Measurements from ENCODE around the gene VWC2. TPM values are rescaled to one million over a fixed set of nuclear protein-coding genes. Genes with fewer than 3 reads are reported as not detected.

Gene VWC2
- total RNA-seq, 1 donor from 2014 or later: not detected

GRCh38 chr7:49876202-49876601 is 102.8 kb downstream of the VWC2 start:
- H3K4me1 Mint-ChIP-seq (ENCODE audit: unreplicated experiment): no peaks in the 10 kb centered on the region
- no peak for DNase-seq (ENCODE audit: extremely low spot score, unreplicated experiment)
- TF ChIP-seq CTCF (IDR thresholded peaks at IDR 0.05): no peak
- no peak overlapping the region for H3K27ac Mint-ChIP-seq (ENCODE audit: unreplicated experiment)
- H3K4me3 Mint-ChIP-seq (ENCODE audit: unreplicated experiment): no peak overlapping the region
- H3K9me3 Mint-ChIP-seq (ENCODE audit: unreplicated experiment): no peaks in the 10 kb centered on the region
- H3K27me3 Mint-ChIP-seq (ENCODE audit: unreplicated experiment): no peaks in the 10 kb centered on the region
- no peaks in the 10 kb centered on the region for H3K36me3 Mint-ChIP-seq (ENCODE audit: unreplicated experiment)

- Mint-ChIP-seq H3K27ac (ENCODE audit: unreplicated experiment) (no peak overlapping the region), H3K9me3 (ENCODE audit: unreplicated experiment) (no peaks in the 10 kb centered on the region), H3K36me3 (ENCODE audit: unreplicated experiment) (no peaks in the 10 kb centered on the region), H3K27me3 (ENCODE audit: unreplicated experiment) (no peaks in the 10 kb centered on the region), H3K4me3 (ENCODE audit: unreplicated experiment) (no peak overlapping the region), H3K4me1 (ENCODE audit: unreplicated experiment) (no peaks in the 10 kb centered on the region)
- DNase-seq (ENCODE audit: extremely low spot score, unreplicated experiment): no peak
- no peak for TF ChIP-seq CTCF (IDR thresholded peaks at IDR 0.05)
Observed at GRCh38 chr7:49878089-49878488, 104.7 kb downstream of the VWC2 start.

GRCh38 chr7:49878627-49879026 is 105.2 kb downstream of the VWC2 start:
- TF ChIP-seq CTCF (IDR thresholded peaks at IDR 0.05): no peak
- H3K4me3 Mint-ChIP-seq (ENCODE audit: unreplicated experiment): no peak overlapping the region
- no peaks in the 10 kb centered on the region for H3K36me3 Mint-ChIP-seq (ENCODE audit: unreplicated experiment)
- no peak overlapping the region for H3K27ac Mint-ChIP-seq (ENCODE audit: unreplicated experiment)
- no peaks in the 10 kb centered on the region for H3K27me3 Mint-ChIP-seq (ENCODE audit: unreplicated experiment)
- no peaks in the 10 kb centered on the region for H3K4me1 Mint-ChIP-seq (ENCODE audit: unreplicated experiment)
- DNase-seq (ENCODE audit: extremely low spot score, unreplicated experiment): no peak
- no peaks in the 10 kb centered on the region for H3K9me3 Mint-ChIP-seq (ENCODE audit: unreplicated experiment)

- Mint-ChIP-seq H3K27me3 (ENCODE audit: unreplicated experiment) (no peaks in the 10 kb centered on the region), H3K27ac (ENCODE audit: unreplicated experiment) (no peak overlapping the region), H3K36me3 (ENCODE audit: unreplicated experiment) (no peaks in the 10 kb centered on the region), H3K4me3 (ENCODE audit: unreplicated experiment) (no peak overlapping the region), H3K9me3 (ENCODE audit: unreplicated experiment) (no peaks in the 10 kb centered on the region), H3K4me1 (ENCODE audit: unreplicated experiment) (no peaks in the 10 kb centered on the region)
- TF ChIP-seq CTCF (IDR thresholded peaks at IDR 0.05): no peak
- no peak for DNase-seq (ENCODE audit: extremely low spot score, unreplicated experiment)
Observed at GRCh38 chr7:49883933-49884332, 110.5 kb downstream of the VWC2 start.

GRCh38 chr7:49885593-49886285 is 112.3 kb downstream of the VWC2 start:
- Mint-ChIP-seq H3K9me3 (ENCODE audit: unreplicated experiment) (no peaks in the 10 kb centered on the region), H3K27ac (ENCODE audit: unreplicated experiment) (no peak overlapping the region), H3K36me3 (ENCODE audit: unreplicated experiment) (no peaks in the 10 kb centered on the region), H3K27me3 (ENCODE audit: unreplicated experiment) (no peaks in the 10 kb centered on the region), H3K4me1 (ENCODE audit: unreplicated experiment) (no peaks in the 10 kb centered on the region), H3K4me3 (ENCODE audit: unreplicated experiment) (no peak overlapping the region)
- TF ChIP-seq CTCF (IDR thresholded peaks at IDR 0.05): no peak
- DNase-seq (ENCODE audit: extremely low spot score, unreplicated experiment): no peak

Data from osteocyte (in vitro differentiated cells).